Measurements from ENCODE around the gene TANGO2.

The TANGO2 gene

DNA sequence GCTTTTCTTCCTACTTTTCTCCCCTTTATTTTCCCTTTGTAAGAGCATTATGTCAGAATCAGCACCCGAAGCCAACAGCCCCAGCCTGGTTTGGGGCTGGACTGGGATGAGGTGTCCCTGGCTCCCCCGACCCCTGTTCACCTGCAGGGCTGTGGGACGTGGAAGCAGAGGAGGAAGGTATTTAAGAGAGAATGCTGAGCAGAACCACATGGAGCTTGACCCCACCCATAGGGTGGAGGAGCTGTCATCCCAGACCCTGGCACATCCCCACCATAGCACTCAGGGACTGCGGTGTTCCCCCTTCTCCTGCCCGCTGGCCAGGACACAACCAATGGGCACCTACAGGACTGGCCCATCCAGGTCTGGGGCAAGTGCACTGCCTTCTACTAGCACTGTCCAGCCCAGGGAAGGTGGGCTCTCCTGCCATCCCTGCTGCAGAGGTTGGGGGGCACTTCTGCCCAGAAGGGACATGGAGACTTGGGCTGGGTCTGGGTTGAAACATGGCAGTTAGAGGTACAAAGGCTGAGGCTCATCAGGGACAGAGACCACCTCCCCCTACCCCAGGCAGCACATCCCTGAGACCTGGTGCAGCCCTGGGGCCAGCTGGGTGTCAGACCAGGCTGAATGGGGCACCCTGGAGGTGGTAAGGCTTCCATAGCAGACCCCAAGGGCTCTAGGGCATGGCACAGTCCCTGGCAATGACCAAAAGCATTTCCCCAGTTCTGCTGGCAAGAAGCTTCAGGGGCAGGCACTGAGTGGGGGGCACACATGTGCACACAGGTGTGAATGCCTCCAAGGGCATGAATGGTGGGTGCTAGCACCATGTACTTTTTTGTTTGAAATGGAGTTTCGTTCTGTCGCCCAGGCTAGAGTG lies 19.7 kb downstream of the TANGO2 start:
- no peak for DNase-seq (ENCODE audit: low read depth)

DNA sequence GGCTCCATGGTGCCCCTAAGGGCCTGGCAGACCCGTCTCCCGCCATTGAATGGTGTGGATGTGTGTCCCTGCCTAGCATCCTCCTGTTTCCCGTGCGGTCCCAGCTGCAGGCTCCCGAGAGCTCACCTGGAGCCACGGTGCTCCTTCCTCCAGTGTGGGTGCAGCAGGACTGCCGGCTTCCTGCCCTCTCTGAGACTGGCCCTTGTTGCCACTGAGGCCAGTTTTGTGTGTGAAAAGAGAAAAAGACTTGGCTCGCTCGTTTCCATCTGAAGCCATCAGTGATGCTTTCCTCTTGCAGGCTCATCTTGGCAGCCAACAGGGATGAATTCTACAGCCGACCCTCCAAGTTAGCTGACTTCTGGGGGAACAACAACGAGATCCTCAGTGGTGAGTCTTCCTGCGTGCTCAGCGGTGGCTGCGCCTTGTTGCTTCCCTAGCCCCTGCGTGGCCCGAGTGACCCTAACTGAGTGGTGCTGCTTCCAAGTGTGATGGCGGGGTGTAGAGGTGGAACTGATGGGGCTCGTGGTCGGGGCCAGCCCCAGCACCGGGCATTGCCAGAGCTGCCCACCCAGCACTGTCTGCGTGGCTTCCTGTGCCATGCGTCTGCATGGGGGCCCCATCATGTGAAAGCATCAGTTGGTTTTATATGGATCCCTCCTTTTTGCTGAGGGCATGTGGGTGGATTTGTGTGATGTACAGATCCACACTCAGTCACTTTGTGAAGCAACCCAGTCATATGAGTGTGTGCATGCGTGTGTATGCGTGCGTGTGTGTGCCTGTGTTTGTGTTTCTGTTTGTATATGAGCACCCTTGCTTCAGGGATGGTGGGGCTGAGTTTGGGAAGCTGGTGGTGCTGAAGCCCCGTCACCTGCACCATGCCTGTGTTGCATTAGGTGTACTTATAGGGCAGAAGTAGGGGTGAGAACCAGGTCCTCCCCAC lies 22.4 kb downstream of the TANGO2 start:
- H3K4me3 ChIP-seq (ENCODE audit: low read depth, low read length) = no peak overlapping the region
- no peak for DNase-seq (ENCODE audit: low read depth)
- TF ChIP-seq POLR2A (IDR thresholded peaks at IDR 0.05; ENCODE audit: extremely low read depth, insufficient read length) = no peak
- TF ChIP-seq, protein P1, sequence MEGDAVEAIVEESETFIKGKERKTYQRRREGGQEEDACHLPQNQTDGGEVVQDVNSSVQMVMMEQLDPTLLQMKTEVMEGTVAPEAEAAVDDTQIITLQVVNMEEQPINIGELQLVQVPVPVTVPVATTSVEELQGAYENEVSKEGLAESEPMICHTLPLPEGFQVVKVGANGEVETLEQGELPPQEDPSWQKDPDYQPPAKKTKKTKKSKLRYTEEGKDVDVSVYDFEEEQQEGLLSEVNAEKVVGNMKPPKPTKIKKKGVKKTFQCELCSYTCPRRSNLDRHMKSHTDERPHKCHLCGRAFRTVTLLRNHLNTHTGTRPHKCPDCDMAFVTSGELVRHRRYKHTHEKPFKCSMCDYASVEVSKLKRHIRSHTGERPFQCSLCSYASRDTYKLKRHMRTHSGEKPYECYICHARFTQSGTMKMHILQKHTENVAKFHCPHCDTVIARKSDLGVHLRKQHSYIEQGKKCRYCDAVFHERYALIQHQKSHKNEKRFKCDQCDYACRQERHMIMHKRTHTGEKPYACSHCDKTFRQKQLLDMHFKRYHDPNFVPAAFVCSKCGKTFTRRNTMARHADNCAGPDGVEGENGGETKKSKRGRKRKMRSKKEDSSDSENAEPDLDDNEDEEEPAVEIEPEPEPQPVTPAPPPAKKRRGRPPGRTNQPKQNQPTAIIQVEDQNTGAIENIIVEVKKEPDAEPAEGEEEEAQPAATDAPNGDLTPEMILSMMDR (IDR thresholded peaks at IDR 0.05; ENCODE audit: low read depth, low read length) = no peak
- TF ChIP-seq MYC (IDR thresholded peaks at IDR 0.05; ENCODE audit: low read depth, low read length) = no peak
- TF ChIP-seq, protein P2, sequence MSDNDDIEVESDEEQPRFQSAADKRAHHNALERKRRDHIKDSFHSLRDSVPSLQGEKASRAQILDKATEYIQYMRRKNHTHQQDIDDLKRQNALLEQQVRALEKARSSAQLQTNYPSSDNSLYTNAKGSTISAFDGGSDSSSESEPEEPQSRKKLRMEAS (IDR thresholded peaks at IDR 0.05; ENCODE audit: low read depth, low read length) = no peak

More for the DNA sequence above, 19.7 kb downstream of the TANGO2 start:
- no peak overlapping the region for H3K4me3 ChIP-seq (ENCODE audit: low read depth, low read length)
- TF ChIP-seq POLR2A (IDR thresholded peaks at IDR 0.05; ENCODE audit: extremely low read depth, insufficient read length) (no peak), MYC (IDR thresholded peaks at IDR 0.05; ENCODE audit: low read depth, low read length) (no peak)
- TF ChIP-seq, protein P2 (IDR thresholded peaks at IDR 0.05; ENCODE audit: low read depth, low read length) = no peak
- TF ChIP-seq, protein P1 (IDR thresholded peaks at IDR 0.05; ENCODE audit: low read depth, low read length) = no peak

GRCh38 chr22:20043997-20044342 lies 23.1 kb downstream of the TANGO2 start:
- DNase-seq (ENCODE audit: low read depth) = no peak
- TF ChIP-seq MYC (IDR thresholded peaks at IDR 0.05; ENCODE audit: low read depth, low read length) (no peak), POLR2A (IDR thresholded peaks at IDR 0.05; ENCODE audit: extremely low read depth, insufficient read length) (no peak)
- TF ChIP-seq, protein P2 (IDR thresholded peaks at IDR 0.05; ENCODE audit: low read depth, low read length) = no peak
- TF ChIP-seq, protein P1 (IDR thresholded peaks at IDR 0.05; ENCODE audit: low read depth, low read length) = no peak
- no peak overlapping the region for H3K4me3 ChIP-seq (ENCODE audit: low read depth, low read length)

- no peak for DNase-seq (ENCODE audit: low read depth)
- no peak for TF ChIP-seq POLR2A (IDR thresholded peaks at IDR 0.05; ENCODE audit: extremely low read depth, insufficient read length)
Observed at GRCh38 chr22:20044495-20045151, 23.7 kb downstream of the TANGO2 start.

DNA sequence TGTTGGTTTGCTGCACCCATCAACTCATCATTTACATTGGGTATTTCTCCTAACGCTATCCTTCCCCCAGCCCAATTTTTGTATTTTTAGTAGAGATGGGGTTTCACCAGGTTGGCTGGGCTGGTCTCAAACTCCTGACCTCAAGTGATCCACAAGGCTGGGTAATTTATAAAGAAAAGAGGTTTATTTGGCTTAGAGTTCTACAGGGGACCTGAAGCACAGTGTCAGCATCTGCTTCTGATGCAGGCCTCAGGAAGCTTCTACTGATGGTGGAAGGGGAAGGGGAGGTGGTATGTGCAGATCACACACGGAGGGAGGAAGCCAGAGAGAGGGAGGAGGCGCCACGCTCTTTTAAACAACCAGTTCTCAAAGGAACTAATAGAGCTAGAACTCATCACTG lies 25.8 kb downstream of the TANGO2 start:
- TF ChIP-seq, protein P2 (IDR thresholded peaks at IDR 0.05; ENCODE audit: low read depth, low read length) = no peak
- no peak for TF ChIP-seq POLR2A (IDR thresholded peaks at IDR 0.05; ENCODE audit: extremely low read depth, insufficient read length)
- TF ChIP-seq, protein P1 (IDR thresholded peaks at IDR 0.05; ENCODE audit: low read depth, low read length) = no peak
- no peak for TF ChIP-seq MYC (IDR thresholded peaks at IDR 0.05; ENCODE audit: low read depth, low read length)
- DNase-seq (ENCODE audit: low read depth) = no peak
- H3K4me3 ChIP-seq (ENCODE audit: low read depth, low read length) = no peak overlapping the region

More at GRCh38 chr22:20044495-20045151, 23.7 kb downstream of the TANGO2 start:
- H3K4me3 ChIP-seq (ENCODE audit: low read depth, low read length) = no peak overlapping the region

Measured in NB4 (cell line).